ENCODE data around the gene MTERF1. TPM values are rescaled to one million over a fixed set of nuclear protein-coding genes. Genes with fewer than 3 reads are reported as not detected.
"Not testable (repeated sequence)": the region's sequence is repeated elsewhere in the genome, so short reads cannot be mapped to it uniquely, and the experiment has no call there.

The MTERF1 gene
- total RNA-seq, 1 donor from 2014 or later = 17.5 TPM

GRCh38 chr7:91887336-91888213 lies 7.1 kb upstream of the MTERF1 start:
- ATAC-seq; DNase-seq (ENCODE audit: low spot score); intact Hi-C loops (cut with DNase I): not testable (repeated sequence)

GRCh38 chr7:91883676-91884362 lies 3.3 kb upstream of the MTERF1 start:
- ATAC-seq = no peak

GRCh38 chr7:91880016-91880412 lies 488 bp downstream of the MTERF1 start:
- ATAC-seq = no peak
- no peak for DNase-seq (ENCODE audit: low spot score)
- intact Hi-C loops (cut with DNase I) = no loop called here

More at GRCh38 chr7:91883676-91884362, 3.3 kb upstream of the MTERF1 start:
- DNase-seq (ENCODE audit: low spot score) = no peak
- intact Hi-C loops (cut with DNase I) = no loop called here

- no peak for DNase-seq (ENCODE audit: low spot score)
- intact Hi-C loops (cut with DNase I) = no loop called here
- ATAC-seq = no peak
Observed at GRCh38 chr7:91876391-91877133, 3.9 kb downstream of the MTERF1 start.

GRCh38 chr7:91875851-91876250 lies 4.7 kb downstream of the MTERF1 start:
- no peak for DNase-seq (ENCODE audit: low spot score)
- no peak for ATAC-seq
- intact Hi-C loops (cut with DNase I) = no loop called here

- no peak for ATAC-seq
- intact Hi-C loops (cut with DNase I) = no loop called here
- DNase-seq (ENCODE audit: low spot score) = no peak
Observed at GRCh38 chr7:91872928-91873327, 7.6 kb downstream of the MTERF1 start.

- intact Hi-C loops (cut with DNase I) = no loop called here
- ATAC-seq (no peak), DNase-seq (ENCODE audit: low spot score) (no peak)
Observed at GRCh38 chr7:91872069-91872468, 8.4 kb downstream of the MTERF1 start.

- ATAC-seq = no peak
- intact Hi-C loops (cut with DNase I) = no loop called here
Observed at GRCh38 chr7:91869661-91870060, 10.8 kb downstream of the MTERF1 start.

GRCh38 chr7:91866599-91867148 lies 13.8 kb downstream of the MTERF1 start:
- intact Hi-C loops (cut with DNase I) = no loop called here
- ATAC-seq (no peak), DNase-seq (ENCODE audit: low spot score) (no peak)

More at GRCh38 chr7:91869661-91870060, 10.8 kb downstream of the MTERF1 start:
- no peak for DNase-seq (ENCODE audit: low spot score)

- intact Hi-C loops (cut with DNase I) = no loop called here
- ATAC-seq (no peak), DNase-seq (ENCODE audit: low spot score) (no peak)
Observed at GRCh38 chr7:91865511-91865910, 15.0 kb downstream of the MTERF1 start.

GRCh38 chr7:91864604-91865003 lies 15.9 kb downstream of the MTERF1 start:
- DNase-seq (ENCODE audit: low spot score); intact Hi-C loops (cut with DNase I); ATAC-seq: not testable (repeated sequence)

GRCh38 chr7:91864070-91864469 lies 16.4 kb downstream of the MTERF1 start:
- no peak for DNase-seq (ENCODE audit: low spot score)
- no peak for ATAC-seq
- intact Hi-C loops (cut with DNase I) = no loop called here

- no peak for ATAC-seq
- intact Hi-C loops (cut with DNase I) = no loop called here
- DNase-seq (ENCODE audit: low spot score) = no peak
Observed at GRCh38 chr7:91852263-91852741, 28.2 kb downstream of the MTERF1 start.

- intact Hi-C loops (cut with DNase I) = no loop called here
- ATAC-seq = no peak
- DNase-seq (ENCODE audit: low spot score) = no peak
Observed at GRCh38 chr7:91850455-91850854, 30.0 kb downstream of the MTERF1 start.

- ATAC-seq (no peak), DNase-seq (ENCODE audit: low spot score) (no peak)
- intact Hi-C loops (cut with DNase I) = no loop called here
Observed at GRCh38 chr7:91847876-91848588, 32.5 kb downstream of the MTERF1 start.

GRCh38 chr7:91847231-91847630 lies 33.3 kb downstream of the MTERF1 start:
- ATAC-seq (no peak), DNase-seq (ENCODE audit: low spot score) (no peak)
- intact Hi-C loops (cut with DNase I) = no loop called here

GRCh38 chr7:91846436-91846835 lies 34.1 kb downstream of the MTERF1 start:
- no peak for DNase-seq (ENCODE audit: low spot score)
- no peak for ATAC-seq
- intact Hi-C loops (cut with DNase I) = no loop called here

- DNase-seq (ENCODE audit: low spot score) (no peak), ATAC-seq (no peak)
- intact Hi-C loops (cut with DNase I) = no loop called here
Observed at GRCh38 chr7:91843831-91844230, 36.7 kb downstream of the MTERF1 start.

GRCh38 chr7:91838439-91838838 lies 42.1 kb downstream of the MTERF1 start:
- DNase-seq (ENCODE audit: low spot score) = no peak
- no peak for ATAC-seq
- intact Hi-C loops (cut with DNase I) = no loop called here
